Nephron (organoid): ENCODE measurements around the gene KCNK6.
A peak's percentile ranks its signal among the peaks of the same experiment; 100 is the strongest.

Experiments
- H3K27ac Mint-ChIP-seq, 3 experiments: 2 replicates each; pipeline ENCODE4 v1.8.0; 2020; ENCODE audit warnings: mixed read lengths in 3 of 3, mild to moderate bottlenecking in 2 of 3, moderate library complexity in 1 of 3
- H3K27me3 Mint-ChIP-seq: 2 replicates; pipeline ENCODE4 v1.8.0; 2021; ENCODE audit warnings: low read depth, mild to moderate bottlenecking, moderate library complexity, mixed read lengths
- H3K36me3 Mint-ChIP-seq: 2 replicates; pipeline ENCODE4 v1.8.0; 2020; ENCODE audit warnings: low read depth, mixed read lengths
- H3K4me1 Mint-ChIP-seq: 2 replicates; pipeline ENCODE4 v1.8.0; 2020; ENCODE audit warnings: mixed read lengths
- H3K4me3 Mint-ChIP-seq, 3 experiments: 2 replicates each; pipeline ENCODE4 v1.8.0; 2020; ENCODE audit warnings: mild to moderate bottlenecking in 3 of 3, mixed read lengths in 3 of 3, moderate library complexity in 2 of 3
- H3K9me3 Mint-ChIP-seq: 2 replicates; pipeline ENCODE4 v1.8.0; 2020; ENCODE audit warnings: mixed read lengths
- TF ChIP-seq, protein P1 (sequence below), 3 experiments: fragments of 200-600 bp; sonication (generic); IDR thresholded peaks; one replicate each; pipeline ENCODE4 v1.5.0; 2021; ENCODE audit warnings: antibody characterized with exemption in 3 of 3; ENCODE audit not compliant: unreplicated experiment in 3 of 3

KCNK6 gene

DNA sequence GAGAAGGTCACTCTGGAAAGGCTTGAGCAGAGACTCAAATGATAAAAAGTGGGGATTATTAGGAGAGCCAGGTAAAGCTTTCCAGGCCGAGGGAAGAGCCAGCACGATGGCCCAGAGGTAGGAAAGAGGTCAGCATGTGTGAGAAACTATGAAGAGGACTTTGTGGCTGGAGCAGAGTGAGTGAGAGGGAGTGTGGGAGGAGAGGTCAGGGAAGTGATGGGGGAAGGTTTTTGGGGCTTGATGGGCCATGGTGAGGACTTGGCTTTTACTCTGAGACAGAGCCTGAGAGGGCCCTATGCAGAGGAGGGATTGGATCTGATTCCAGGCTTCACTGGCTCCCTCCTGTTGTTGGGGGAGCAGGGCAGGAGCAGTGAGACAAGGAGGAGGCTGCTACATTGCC lies 21.3 kb downstream of the KCNK6 start:
- TF ChIP-seq, protein P1, sequence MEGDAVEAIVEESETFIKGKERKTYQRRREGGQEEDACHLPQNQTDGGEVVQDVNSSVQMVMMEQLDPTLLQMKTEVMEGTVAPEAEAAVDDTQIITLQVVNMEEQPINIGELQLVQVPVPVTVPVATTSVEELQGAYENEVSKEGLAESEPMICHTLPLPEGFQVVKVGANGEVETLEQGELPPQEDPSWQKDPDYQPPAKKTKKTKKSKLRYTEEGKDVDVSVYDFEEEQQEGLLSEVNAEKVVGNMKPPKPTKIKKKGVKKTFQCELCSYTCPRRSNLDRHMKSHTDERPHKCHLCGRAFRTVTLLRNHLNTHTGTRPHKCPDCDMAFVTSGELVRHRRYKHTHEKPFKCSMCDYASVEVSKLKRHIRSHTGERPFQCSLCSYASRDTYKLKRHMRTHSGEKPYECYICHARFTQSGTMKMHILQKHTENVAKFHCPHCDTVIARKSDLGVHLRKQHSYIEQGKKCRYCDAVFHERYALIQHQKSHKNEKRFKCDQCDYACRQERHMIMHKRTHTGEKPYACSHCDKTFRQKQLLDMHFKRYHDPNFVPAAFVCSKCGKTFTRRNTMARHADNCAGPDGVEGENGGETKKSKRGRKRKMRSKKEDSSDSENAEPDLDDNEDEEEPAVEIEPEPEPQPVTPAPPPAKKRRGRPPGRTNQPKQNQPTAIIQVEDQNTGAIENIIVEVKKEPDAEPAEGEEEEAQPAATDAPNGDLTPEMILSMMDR (IDR thresholded peaks at IDR 0.05; ENCODE audit: unreplicated experiment in 3 of 3), result no peak
- no peaks in the 10 kb centered on the region for H3K9me3 Mint-ChIP-seq
- H3K27ac Mint-ChIP-seq, result no peak overlapping the region
- peaks cover 11% of the 10 kb centered on the region for H3K4me1 Mint-ChIP-seq
- H3K27me3 Mint-ChIP-seq, result no peaks in the 10 kb centered on the region
- H3K36me3 Mint-ChIP-seq, result peaks cover 6% of the 10 kb centered on the region
- no peak overlapping the region for H3K4me3 Mint-ChIP-seq

- Mint-ChIP-seq H3K4me1 (no peaks in the 10 kb centered on the region), H3K9me3 (no peaks in the 10 kb centered on the region), H3K27ac (no peak overlapping the region), H3K36me3 (no peaks in the 10 kb centered on the region), H3K27me3 (no peaks in the 10 kb centered on the region), H3K4me3 (no peak overlapping the region)
- TF ChIP-seq, protein P1 (IDR thresholded peaks at IDR 0.05; ENCODE audit: unreplicated experiment in 3 of 3), result no peak
Observed at GRCh38 chr19:38346837-38347236, 27.2 kb downstream of the KCNK6 start.

- no peak overlapping the region for H3K4me3 Mint-ChIP-seq
- TF ChIP-seq, protein P1 (IDR thresholded peaks at IDR 0.05; ENCODE audit: unreplicated experiment in 3 of 3), result no peak
- no peak overlapping the region for H3K27ac Mint-ChIP-seq
- H3K4me1 Mint-ChIP-seq, result peaks cover 15% of the 10 kb centered on the region
- H3K27me3 Mint-ChIP-seq, result peaks cover 5% of the 10 kb centered on the region
- no peaks in the 10 kb centered on the region for H3K9me3 Mint-ChIP-seq
- no peaks in the 10 kb centered on the region for H3K36me3 Mint-ChIP-seq
Observed at GRCh38 chr19:38350883-38351282, 31.2 kb downstream of the KCNK6 start.

- H3K9me3 Mint-ChIP-seq, result no peaks in the 10 kb centered on the region
- peak overlapping the region in 1 of 3 experiments; percentile 28 for H3K27ac Mint-ChIP-seq
- no peak overlapping the region for H3K4me3 Mint-ChIP-seq
- H3K27me3 Mint-ChIP-seq, result peaks cover 13% of the 10 kb centered on the region
- peaks cover 15% of the 10 kb centered on the region for H3K4me1 Mint-ChIP-seq
- TF ChIP-seq, protein P1 (IDR thresholded peaks at IDR 0.05; ENCODE audit: unreplicated experiment in 3 of 3), result no peak
- H3K36me3 Mint-ChIP-seq, result no peaks in the 10 kb centered on the region
Observed at GRCh38 chr19:38351865-38352395, 32.3 kb downstream of the KCNK6 start.

DNA sequence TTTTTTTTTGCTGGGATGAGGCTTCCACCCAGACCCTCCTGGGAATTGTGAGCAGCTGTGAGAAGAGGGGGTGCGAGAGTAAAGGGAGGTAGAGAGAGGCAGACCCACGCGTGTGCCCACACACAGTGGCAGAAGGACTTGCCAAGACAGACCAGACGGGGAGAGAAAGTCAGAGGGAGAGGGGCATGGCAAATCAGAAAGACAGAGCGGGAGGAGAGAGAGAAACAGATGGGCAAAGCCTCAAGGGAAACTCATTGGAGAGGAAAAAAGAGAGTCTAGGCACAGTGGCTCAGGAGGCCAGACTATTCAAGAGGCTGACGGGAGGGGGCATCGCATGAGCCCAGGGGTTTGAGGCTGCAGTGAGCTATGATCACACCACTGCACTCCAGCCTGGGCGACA lies 33.0 kb downstream of the KCNK6 start:
- TF ChIP-seq, protein P1 (IDR thresholded peaks at IDR 0.05; ENCODE audit: unreplicated experiment in 3 of 3), result no peak
- no peak overlapping the region for H3K4me3 Mint-ChIP-seq
- H3K27ac Mint-ChIP-seq, result no peak overlapping the region
- peaks cover 17% of the 10 kb centered on the region for H3K27me3 Mint-ChIP-seq
- peaks cover 15% of the 10 kb centered on the region for H3K4me1 Mint-ChIP-seq
- no peaks in the 10 kb centered on the region for H3K36me3 Mint-ChIP-seq
- H3K9me3 Mint-ChIP-seq, result no peaks in the 10 kb centered on the region
